OCI-LY1 (cell line): ENCODE results near the gene FBLN7.

Source experiments
- EZH2 ChIP-seq: fragments of 200-600 bp; sonication (generic), shearing (Covaris generic); IDR thresholded peaks from 2 replicates; pipeline ENCODE4 v1.8.0; 2017; ENCODE audit warnings: borderline replicate concordance, mixed run types, mild to moderate bottlenecking, antibody characterized with exemption, low read length, moderate library complexity, mixed read lengths
- TF ChIP-seq, protein P1 (sequence below): fragments of 200-600 bp; sonication (generic), shearing (Covaris generic); IDR thresholded peaks from 2 replicates; pipeline ENCODE4 v1.5.1; 2017; ENCODE audit warnings: mild to moderate bottlenecking, antibody characterized with exemption, low read length, moderate library complexity, mixed read lengths

DNA sequence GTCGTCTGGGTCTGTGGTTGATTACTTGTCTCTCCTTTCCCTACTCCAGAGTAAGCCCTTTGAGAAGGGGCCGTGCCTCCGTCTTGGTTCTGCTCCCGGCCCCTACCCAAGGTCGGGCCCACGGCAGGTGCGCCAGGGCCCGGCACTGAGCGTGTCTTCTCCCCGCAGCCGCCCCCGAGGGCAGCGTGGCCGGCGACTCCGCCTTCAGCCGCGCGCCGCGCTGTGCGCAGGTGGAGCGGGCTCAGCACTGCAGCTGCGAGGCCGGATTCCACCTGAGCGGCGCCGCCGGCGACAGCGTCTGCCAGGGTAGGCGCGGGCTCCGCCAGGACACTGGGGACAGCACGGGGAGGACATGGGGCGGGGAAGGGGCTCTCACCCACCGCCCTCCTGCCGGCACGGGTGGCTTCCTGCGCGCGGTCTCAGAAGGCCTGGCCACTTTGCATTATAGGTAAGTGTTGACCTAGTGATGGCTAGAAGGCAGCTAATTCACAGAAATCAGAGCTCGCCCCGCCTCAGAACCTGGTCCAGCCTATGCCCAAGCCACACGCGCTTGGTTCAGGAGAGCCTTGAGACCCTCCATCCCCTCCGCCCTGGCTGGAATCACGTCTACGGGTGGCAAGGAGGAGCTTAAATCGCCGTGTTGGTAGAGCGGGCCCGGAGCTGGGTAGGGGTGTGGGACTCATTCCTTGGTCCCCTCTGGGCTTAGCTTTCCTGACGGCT is 43.5 kb downstream of the FBLN7 start:
- TF ChIP-seq, protein P1, sequence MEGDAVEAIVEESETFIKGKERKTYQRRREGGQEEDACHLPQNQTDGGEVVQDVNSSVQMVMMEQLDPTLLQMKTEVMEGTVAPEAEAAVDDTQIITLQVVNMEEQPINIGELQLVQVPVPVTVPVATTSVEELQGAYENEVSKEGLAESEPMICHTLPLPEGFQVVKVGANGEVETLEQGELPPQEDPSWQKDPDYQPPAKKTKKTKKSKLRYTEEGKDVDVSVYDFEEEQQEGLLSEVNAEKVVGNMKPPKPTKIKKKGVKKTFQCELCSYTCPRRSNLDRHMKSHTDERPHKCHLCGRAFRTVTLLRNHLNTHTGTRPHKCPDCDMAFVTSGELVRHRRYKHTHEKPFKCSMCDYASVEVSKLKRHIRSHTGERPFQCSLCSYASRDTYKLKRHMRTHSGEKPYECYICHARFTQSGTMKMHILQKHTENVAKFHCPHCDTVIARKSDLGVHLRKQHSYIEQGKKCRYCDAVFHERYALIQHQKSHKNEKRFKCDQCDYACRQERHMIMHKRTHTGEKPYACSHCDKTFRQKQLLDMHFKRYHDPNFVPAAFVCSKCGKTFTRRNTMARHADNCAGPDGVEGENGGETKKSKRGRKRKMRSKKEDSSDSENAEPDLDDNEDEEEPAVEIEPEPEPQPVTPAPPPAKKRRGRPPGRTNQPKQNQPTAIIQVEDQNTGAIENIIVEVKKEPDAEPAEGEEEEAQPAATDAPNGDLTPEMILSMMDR, result no peak
- no peak for TF ChIP-seq EZH2
